ENCODE results near the gene CES2. TPM values are rescaled to one million over a fixed set of nuclear protein-coding genes. Genes with fewer than 3 reads are reported as not detected.

Gene CES2
- total and polyA plus RNA-seq, 2 donors (not counting 3 experiments of a cell fraction or from before 2014, with no cell fraction given): 19.1 to 28.8 TPM

DNA sequence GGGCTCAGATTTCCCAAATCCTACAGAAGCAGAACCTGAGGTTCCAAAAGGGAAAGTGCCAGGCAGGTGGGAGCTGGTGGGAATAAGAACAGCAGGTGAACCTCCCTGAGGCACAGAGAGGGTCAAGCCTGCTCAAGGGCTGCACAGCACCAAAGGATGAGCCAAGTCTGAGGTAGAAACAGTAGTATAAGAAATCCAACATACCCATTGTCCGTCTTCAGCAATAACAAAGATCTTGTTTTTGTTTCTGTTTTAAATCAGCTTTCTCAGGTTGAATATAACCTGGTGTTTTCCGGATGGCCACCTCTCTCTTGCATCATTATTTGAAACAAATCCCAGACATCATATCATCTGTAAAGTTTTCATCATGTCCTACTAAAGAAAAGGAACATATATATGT, 15.1 kb downstream of the CES2 start:
- no peak overlapping the region for H3K27ac ChIP-seq (ENCODE audit: insufficient read depth, low read depth, low read length)
- H3K4me3 ChIP-seq (replicated peaks in 1 of 3; ENCODE audit: insufficient read depth in 1 of 3, low read depth in 1 of 3, low read length in 3 of 3): no peak overlapping the region
- no peak overlapping the region for H3K9ac ChIP-seq (replicated peaks; ENCODE audit: extremely low read depth, insufficient read depth, low read length)
- H3K36me3 ChIP-seq (ENCODE audit: control insufficient read depth in 2 of 2, extremely low read depth in 1 of 2, insufficient read depth in 2 of 2, low read length in 2 of 2): no peaks in the 10 kb centered on the region
- peaks cover 4 to 10% of the 10 kb centered on the region in 2 experiments for H3K27me3 ChIP-seq (ENCODE audit: control insufficient read depth in 2 of 2, insufficient read depth in 2 of 2, low read length in 2 of 2)
- H3K4me2 ChIP-seq (ENCODE audit: insufficient read depth, low read length): no peak overlapping the region
- intact Hi-C loops (cut with micrococcal nuclease) (loop anchor here (10.0 kb wide), 1 partner anchor 444 kb away; the partner anchor contains the start of gene TPPP3), dilution Hi-C loops (cut with MboI; ENCODE audit: extremely low pct_ligation_motif_present, low sequenced_read_pairs) (no loop called here)
- H3K9me3 ChIP-seq (replicated peaks; ENCODE audit: control insufficient read depth, insufficient read depth, low read length): no peaks in the 10 kb centered on the region
- DNase-seq (ENCODE audit: low read depth, low spot score) (no peak), FAIRE-seq (no peak)
- no peaks in the 10 kb centered on the region for H4K20me1 ChIP-seq (replicated peaks; ENCODE audit: control insufficient read depth, extremely low read depth, insufficient read depth, low read length)
- no peaks in the 10 kb centered on the region for H3K9me1 ChIP-seq (replicated peaks; ENCODE audit: control insufficient read depth, extremely low read depth, insufficient read depth, low read length)
- CTCF ChIA-PET: interaction anchor here (1.0 kb wide), 1 partner anchor 11 kb away, joined by 3 read pairs; the partner anchor contains the start of gene CES3
- POLR2A ChIA-PET: no interaction called here
- H3K4me1 ChIP-seq (ENCODE audit: control insufficient read depth, extremely low read depth, insufficient read depth, low read length): peaks cover 12% of the 10 kb centered on the region
- no peak overlapping the region for H2AFZ ChIP-seq (ENCODE audit: low read depth, low read length)
- TF ChIP-seq EZH2 (IDR thresholded peaks at IDR 0.05; ENCODE audit: borderline replicate concordance, low read depth, low read length, severe bottlenecking): no peak
- TF ChIP-seq FOS (IDR thresholded peaks at IDR 0.05; ENCODE audit: borderline replicate concordance, insufficient read depth, low read length): no peak
- TF ChIP-seq MYC (IDR thresholded peaks at IDR 0.05; ENCODE audit: low read depth, low read length): no peak
- no peak for TF ChIP-seq GATA2 (IDR thresholded peaks at IDR 0.05; ENCODE audit: insufficient read depth, insufficient read length, low read depth, low read length)
- TF ChIP-seq JUN (IDR thresholded peaks at IDR 0.05; ENCODE audit: borderline replicate concordance, insufficient read depth, insufficient read length, low read depth): no peak
- no peak for TF ChIP-seq POLR2A (IDR thresholded peaks at IDR 0.05; ENCODE audit: low read depth, low read length)
- TF ChIP-seq POLR2AphosphoS5 (IDR thresholded peaks at IDR 0.05; ENCODE audit: insufficient read depth, low read depth, low read length): no peak
- TF ChIP-seq MAX (IDR thresholded peaks at IDR 0.05; ENCODE audit: insufficient read depth, insufficient read length): no peak
- no peak for TF ChIP-seq CTCF (IDR thresholded peaks at IDR 0.05; ENCODE audit: extremely low read depth in 1 of 2, insufficient read depth in 1 of 2, low read depth in 1 of 2, low read length in 2 of 2)
- H3K79me2 ChIP-seq (ENCODE audit: control insufficient read depth, insufficient read depth, low read length): no peaks in the 10 kb centered on the region
- BruUV-seq (replicated peaks): no TSS peak

Measured in endothelial cell of umbilical vein (primary cell).